ENCODE data around the gene MFSD6. TPM values are rescaled to one million over a fixed set of nuclear protein-coding genes. Genes with fewer than 3 reads are reported as not detected.

Gene MFSD6
- total RNA-seq, 4 donors from 2014 or later: 40.4 to 184 (median 119) TPM

DNA sequence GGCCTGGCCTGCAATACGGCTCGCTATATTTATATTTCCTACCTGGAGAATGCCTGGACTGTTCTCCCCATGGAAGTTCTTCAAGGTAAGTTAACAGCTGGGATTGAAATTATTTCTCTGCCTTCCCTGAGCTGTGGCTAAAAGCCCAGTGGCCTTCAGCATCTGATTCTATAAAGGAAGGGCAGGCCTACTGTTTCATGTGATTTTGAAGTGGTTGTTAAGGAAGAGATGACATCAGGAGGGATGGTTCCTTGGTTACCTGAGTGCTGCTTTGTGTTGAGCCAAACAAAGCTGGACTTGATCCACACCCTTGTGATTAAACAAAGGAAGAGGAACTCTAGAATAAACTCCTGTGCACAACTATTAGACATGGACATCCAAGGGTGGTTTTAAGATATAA is 61.6 kb downstream of the MFSD6 start:
- no peak overlapping the region for H3K4me3 ChIP-seq
- peaks cover 0 to 9% (median 0%) of the 10 kb centered on the region in 3 donors for H3K36me3 ChIP-seq
- DNase-seq: no peak
- H3K27ac ChIP-seq: peak overlapping the region in 2 of 4 donors; percentile 26 to 69
- peaks cover 0 to 28% (median 0%) of the 10 kb centered on the region in 4 donors for H3K4me1 ChIP-seq
- no peak for TF ChIP-seq POLR2A (IDR thresholded peaks at IDR 0.05)
- TF ChIP-seq, protein P1, sequence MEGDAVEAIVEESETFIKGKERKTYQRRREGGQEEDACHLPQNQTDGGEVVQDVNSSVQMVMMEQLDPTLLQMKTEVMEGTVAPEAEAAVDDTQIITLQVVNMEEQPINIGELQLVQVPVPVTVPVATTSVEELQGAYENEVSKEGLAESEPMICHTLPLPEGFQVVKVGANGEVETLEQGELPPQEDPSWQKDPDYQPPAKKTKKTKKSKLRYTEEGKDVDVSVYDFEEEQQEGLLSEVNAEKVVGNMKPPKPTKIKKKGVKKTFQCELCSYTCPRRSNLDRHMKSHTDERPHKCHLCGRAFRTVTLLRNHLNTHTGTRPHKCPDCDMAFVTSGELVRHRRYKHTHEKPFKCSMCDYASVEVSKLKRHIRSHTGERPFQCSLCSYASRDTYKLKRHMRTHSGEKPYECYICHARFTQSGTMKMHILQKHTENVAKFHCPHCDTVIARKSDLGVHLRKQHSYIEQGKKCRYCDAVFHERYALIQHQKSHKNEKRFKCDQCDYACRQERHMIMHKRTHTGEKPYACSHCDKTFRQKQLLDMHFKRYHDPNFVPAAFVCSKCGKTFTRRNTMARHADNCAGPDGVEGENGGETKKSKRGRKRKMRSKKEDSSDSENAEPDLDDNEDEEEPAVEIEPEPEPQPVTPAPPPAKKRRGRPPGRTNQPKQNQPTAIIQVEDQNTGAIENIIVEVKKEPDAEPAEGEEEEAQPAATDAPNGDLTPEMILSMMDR (IDR thresholded peaks at IDR 0.05): no peak
- no peaks in the 10 kb centered on the region for H3K27me3 ChIP-seq
- H3K9me3 ChIP-seq: no peaks in the 10 kb centered on the region

DNA sequence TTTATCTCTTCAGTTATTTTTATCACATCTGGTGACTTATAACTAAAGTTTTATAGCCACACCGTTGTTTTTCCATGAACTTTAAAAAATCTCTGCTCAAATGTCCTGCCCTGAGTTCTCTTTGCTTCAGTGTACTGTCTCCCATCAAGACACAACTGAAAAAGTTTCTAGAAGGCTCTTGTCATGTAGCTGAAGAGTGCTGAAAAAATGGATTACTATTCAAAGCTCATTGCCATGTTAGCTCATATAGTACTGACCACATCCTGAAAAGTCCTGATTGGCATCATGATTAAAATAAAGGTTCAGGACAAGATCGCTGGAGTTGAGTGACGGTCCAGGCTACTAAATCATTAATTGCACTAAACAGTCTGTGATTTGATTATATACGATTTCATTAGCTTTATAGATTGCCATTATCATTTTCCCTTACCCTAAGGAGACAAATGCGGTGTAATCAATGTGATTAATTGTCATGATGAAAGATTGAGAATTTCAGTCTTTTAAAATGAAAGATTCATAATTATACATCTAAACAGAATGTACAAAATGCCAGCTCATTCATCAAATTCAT is 62.2 kb downstream of the MFSD6 start:
- DNase-seq: no peak
- H3K4me1 ChIP-seq: peaks cover 0 to 27% (median 0%) of the 10 kb centered on the region in 4 donors

DNA sequence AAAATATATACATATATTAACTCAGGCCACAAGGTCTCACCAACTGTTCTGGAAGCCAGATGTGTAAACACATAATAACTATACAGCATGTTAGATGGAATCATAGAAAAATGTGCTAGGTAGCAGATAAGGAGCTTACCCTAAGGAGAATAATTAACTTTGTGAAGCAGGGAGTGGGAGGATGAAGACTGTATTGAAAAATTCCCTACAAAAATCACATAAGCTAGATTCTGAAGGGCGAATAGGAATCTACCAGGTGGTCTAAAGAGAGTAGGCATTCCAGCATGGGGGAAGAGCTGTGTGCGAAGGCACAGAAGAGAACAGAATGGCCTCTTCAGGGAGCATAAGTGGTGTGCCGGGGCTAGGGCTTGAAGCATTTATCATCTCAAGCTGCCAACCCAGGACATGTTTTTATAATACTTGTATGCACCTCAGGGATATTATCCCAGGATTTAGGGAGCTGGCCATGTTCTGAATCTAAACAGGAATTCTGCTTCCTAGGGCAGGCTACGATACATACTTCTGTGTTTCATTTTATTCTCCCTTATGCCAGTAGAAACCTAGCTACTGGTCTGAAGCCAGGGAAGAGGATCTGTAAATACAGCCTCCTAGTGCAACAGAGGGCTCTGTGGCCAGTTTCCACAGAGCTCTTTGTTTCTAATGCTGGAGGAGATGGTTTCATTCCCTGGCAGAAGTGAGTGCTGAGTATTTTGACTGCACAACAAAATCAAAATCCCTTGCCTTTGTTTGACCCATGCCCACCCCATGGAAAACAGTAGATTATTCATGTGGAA is 69.7 kb downstream of the MFSD6 start:
- no peak for DNase-seq
- H3K4me1 ChIP-seq: peaks cover 0 to 10% (median 0%) of the 10 kb centered on the region in 4 donors
- TF ChIP-seq, protein P1 (IDR thresholded peaks at IDR 0.05): peak in 1 of 6 experiments; percentile 3
- no peak for TF ChIP-seq POLR2A (IDR thresholded peaks at IDR 0.05)
- H3K27ac ChIP-seq: peak overlapping the region in 2 of 4 donors; percentile 43 to 52
- H3K4me3 ChIP-seq: no peak overlapping the region
- no peaks in the 10 kb centered on the region for H3K9me3 ChIP-seq
- no peaks in the 10 kb centered on the region for H3K27me3 ChIP-seq
- no peaks in the 10 kb centered on the region for H3K36me3 ChIP-seq

More for the DNA sequence above, 62.2 kb downstream of the MFSD6 start:
- H3K36me3 ChIP-seq: peaks cover 0 to 9% (median 0%) of the 10 kb centered on the region in 3 donors
- no peak for TF ChIP-seq POLR2A (IDR thresholded peaks at IDR 0.05)
- TF ChIP-seq, protein P1 (IDR thresholded peaks at IDR 0.05): no peak
- H3K4me3 ChIP-seq: no peak overlapping the region
- H3K27me3 ChIP-seq: no peaks in the 10 kb centered on the region
- H3K27ac ChIP-seq: peak overlapping the region in 3 of 4 donors; percentile 26 to 69 (median 27)
- H3K9me3 ChIP-seq: no peaks in the 10 kb centered on the region

DNA sequence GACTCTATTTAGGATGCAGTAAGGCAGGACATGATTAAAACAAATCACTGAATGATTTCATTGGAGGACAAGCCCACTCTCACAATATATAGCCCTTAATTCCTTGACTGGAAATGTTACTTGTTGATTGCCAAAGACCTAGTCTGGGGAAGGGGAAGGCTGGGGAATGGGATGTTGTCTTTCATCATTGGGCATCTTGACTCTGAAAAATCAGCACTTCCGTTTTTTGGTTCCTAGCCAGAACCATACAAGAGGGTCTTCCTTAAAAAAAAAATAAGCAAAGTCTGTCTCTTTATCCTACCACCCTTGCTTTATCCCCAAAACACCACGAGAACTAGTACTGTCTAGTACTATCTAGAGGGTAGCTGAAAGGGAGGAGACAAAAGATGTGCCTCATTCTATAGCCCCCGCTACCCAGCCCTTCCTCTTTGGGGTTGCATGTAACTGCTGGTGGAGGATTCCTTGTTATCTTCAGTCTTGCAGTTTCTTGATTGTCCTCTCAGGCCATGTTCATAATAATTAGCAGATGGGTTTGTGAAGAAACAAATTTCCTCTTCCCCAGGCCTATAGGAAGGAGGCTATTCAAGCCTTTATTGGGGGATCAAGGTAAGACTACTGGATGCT is 70.5 kb downstream of the MFSD6 start:
- no peaks in the 10 kb centered on the region for H3K36me3 ChIP-seq
- TF ChIP-seq POLR2A (IDR thresholded peaks at IDR 0.05): no peak
- TF ChIP-seq, protein P1 (IDR thresholded peaks at IDR 0.05): no peak
- no peak overlapping the region for H3K4me3 ChIP-seq
- DNase-seq: no peak
- H3K4me1 ChIP-seq: peaks cover 0 to 10% (median 0%) of the 10 kb centered on the region in 4 donors
- H3K27me3 ChIP-seq: no peaks in the 10 kb centered on the region
- no peaks in the 10 kb centered on the region for H3K9me3 ChIP-seq
- peak overlapping the region in 2 of 4 donors; percentile 43 to 52 for H3K27ac ChIP-seq

DNA sequence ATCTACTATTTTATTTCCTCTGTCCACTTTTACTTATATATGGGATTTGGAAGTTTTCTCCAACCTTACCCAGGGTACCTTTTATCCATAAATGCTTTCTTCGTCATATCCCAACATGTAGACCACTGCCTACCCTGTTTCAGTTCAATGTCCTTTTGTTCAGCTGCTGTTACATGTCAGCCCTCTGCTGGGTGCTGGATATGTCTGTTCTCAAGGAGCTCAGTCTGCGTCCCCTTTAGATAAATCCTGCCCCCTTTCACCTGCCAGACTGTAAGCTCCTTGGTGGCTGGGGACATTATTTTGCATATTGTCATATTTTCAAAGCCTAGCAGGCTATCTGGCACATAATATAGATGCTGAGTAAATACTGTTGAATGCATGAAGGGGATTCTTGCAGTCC is 73.2 kb downstream of the MFSD6 start:
- Histone ChIP-seq H3K4me1 (peaks cover 0 to 10% (median 0%) of the 10 kb centered on the region in 4 donors), H3K36me3 (no peaks in the 10 kb centered on the region), H3K4me3 (no peak overlapping the region), H3K9me3 (no peaks in the 10 kb centered on the region), H3K27me3 (no peaks in the 10 kb centered on the region), H3K27ac (no peak overlapping the region)
- no peak for TF ChIP-seq POLR2A (IDR thresholded peaks at IDR 0.05)
- TF ChIP-seq, protein P1 (IDR thresholded peaks at IDR 0.05): no peak
- no peak for DNase-seq

All from Peyer's patch (tissue), 4 donors.